ENCODE data around the gene IRS2. TPM values are rescaled to one million over a fixed set of nuclear protein-coding genes. Genes with fewer than 3 reads are reported as not detected.

IRS2 gene
- total and polyA plus RNA-seq, 2 of the 8 experiments (the other 6 are each of a cell fraction or from before 2014, with no cell fraction given), result 2.6 to 17.0 TPM

GRCh38 chr13:109756778-109757177 is 29.6 kb downstream of the IRS2 start:
- H3K79me2 ChIP-seq (ENCODE audit: control insufficient read depth in 1 of 2, insufficient read depth in 2 of 2, low read length in 2 of 2), result peaks cover 0 to 35% of the 10 kb centered on the region in 2 experiments; a peak in 2 of 4 replicates
- no peak overlapping the region for H3K4me2 ChIP-seq (ENCODE audit: insufficient read depth in 1 of 2, low read depth in 2 of 2, low read length in 2 of 2)
- H3K23me2 ChIP-seq (ENCODE audit: low read depth, low read length), result no peaks in the 10 kb centered on the region
- H3K4me3 ChIP-seq (ENCODE audit: extremely low read depth in 1 of 4, insufficient read depth in 2 of 4, low read depth in 3 of 4, low read length in 4 of 4), result no peak overlapping the region
- no peak overlapping the region for H3K4ac ChIP-seq (replicated peaks; ENCODE audit: insufficient read length, low read depth, low read length)
- H3K27me3 ChIP-seq (replicated peaks in 1 of 4; ENCODE audit: control insufficient read depth in 3 of 4, extremely low read depth in 1 of 4, insufficient read depth in 3 of 4, low read length in 3 of 4), result no peaks in the 10 kb centered on the region
- H2BK5ac ChIP-seq (ENCODE audit: low read depth, low read length), result no peak overlapping the region
- H3K18ac ChIP-seq (ENCODE audit: extremely low read depth, low read length), result no peak overlapping the region
- H2AFZ ChIP-seq (ENCODE audit: low read length), result no peak overlapping the region
- no peaks in the 10 kb centered on the region for H3K9me3 ChIP-seq (ENCODE audit: insufficient read depth in 2 of 2, low read depth in 1 of 2, low read length in 1 of 2)
- no peak for FAIRE-seq
- no peak overlapping the region for H3K14ac ChIP-seq (ENCODE audit: insufficient read length)
- no peak overlapping the region for H4K8ac ChIP-seq (ENCODE audit: extremely low read depth, insufficient read depth, low read length)
- H3K79me1 ChIP-seq (ENCODE audit: low read depth, low read length), result peaks cover 5% of the 10 kb centered on the region
- H2BK120ac ChIP-seq (replicated peaks; ENCODE audit: low read depth, low read length), result no peak overlapping the region
- H2AK5ac ChIP-seq (ENCODE audit: low read depth, low read length), result no peak overlapping the region
- no peak overlapping the region for H3K56ac ChIP-seq (replicated peaks; ENCODE audit: insufficient read length, low read depth, low read length)
- no peak overlapping the region for H4K5ac ChIP-seq (ENCODE audit: insufficient read length, low read depth, low read length)
- CTCF ChIA-PET (ENCODE audit: partially characterized antibody), result interaction anchor here (1.3 kb wide), 1 partner anchor 58 kb away, joined by 3 read pairs; no protein-coding TSS in a partner anchor
- 82% methylated on average over 5 of the region's 5 CpGs; no CpG with 5 or more reads in 1 of the 2 experiments for WGBS, 2 experiments (ENCODE audit: extremely low coverage in 1 of 2, insufficient coverage in 1 of 2, insufficient read length in 1 of 2, insufficient replicate concordance in 2 of 2, low coverage in 1 of 2, low lambda C conversion rate in 2 of 2, missing lambda C conversion rate in 1 of 2)
- no peak overlapping the region for H2BK15ac ChIP-seq (ENCODE audit: low read length)
- H3K9ac ChIP-seq (replicated peaks in 1 of 4; ENCODE audit: extremely low read depth in 1 of 4, low read depth in 3 of 4, low read length in 3 of 4), result no peak overlapping the region
- no peak overlapping the region for H3K27ac ChIP-seq (ENCODE audit: low read depth, low read length)
- H3K4me1 ChIP-seq (replicated peaks in 1 of 4; ENCODE audit: control insufficient read depth in 3 of 4, insufficient read depth in 4 of 4, low read length in 3 of 4), result peaks cover 0 to 5% (median 0%) of the 10 kb centered on the region in 4 experiments; a peak in 2 of 7 replicates
- peaks cover 6 to 7% of the 10 kb centered on the region in 2 experiments for H4K20me1 ChIP-seq (replicated peaks in 1 of 2; ENCODE audit: control insufficient read depth in 1 of 2, insufficient read depth in 2 of 2, low read length in 2 of 2)
- no peak overlapping the region for H2BK20ac ChIP-seq (ENCODE audit: low read length)
- H3K23ac ChIP-seq (ENCODE audit: insufficient read length), result no peak overlapping the region
- H2BK12ac ChIP-seq (ENCODE audit: low read depth, low read length), result no peak overlapping the region
- H4K91ac ChIP-seq (replicated peaks; ENCODE audit: insufficient read length, low read length), result no peak overlapping the region
- POLR2A ChIA-PET (ENCODE audit: partially characterized antibody), result no interaction called here
- H3K36me3 ChIP-seq (ENCODE audit: control insufficient read depth in 2 of 4, insufficient read depth in 4 of 4, low read length in 3 of 4), result peaks cover 0 to 17% (median 6%) of the 10 kb centered on the region in 4 experiments; a peak in 6 of 8 replicates
- DNase-seq (ENCODE audit: low read depth in 1 of 2, low spot score in 2 of 2), result no peak
- TF ChIP-seq ASH2L (IDR thresholded peaks at IDR 0.05; ENCODE audit: low read length) (no peak), BCL11A (IDR thresholded peaks at IDR 0.05; ENCODE audit: low read depth in 2 of 2, low read length in 2 of 2) (no peak), TEAD4 (IDR thresholded peaks at IDR 0.05; ENCODE audit: low read depth, low read length) (no peak), TAF1 (IDR thresholded peaks at IDR 0.05; ENCODE audit: low read depth, low read length) (no peak), MAFK (IDR thresholded peaks at IDR 0.05; ENCODE audit: low read depth, low read length) (no peak), SP2 (IDR thresholded peaks at IDR 0.05; ENCODE audit: low read length) (no peak), YY1 (IDR thresholded peaks at IDR 0.05; ENCODE audit: low read depth, low read length) (no peak), POU5F1 (IDR thresholded peaks at IDR 0.05; ENCODE audit: low read depth, low read length) (no peak), EGR1 (IDR thresholded peaks at IDR 0.05; ENCODE audit: borderline replicate concordance, low read depth, low read length) (no peak), ATF3 (IDR thresholded peaks at IDR 0.05; ENCODE audit: insufficient read depth, low read depth, low read length) (no peak), RXRA (IDR thresholded peaks at IDR 0.05; ENCODE audit: insufficient read depth, low read depth, low read length) (no peak), CTCF (IDR thresholded peaks at IDR 0.05; ENCODE audit: control extremely low read depth in 1 of 3, insufficient read depth in 1 of 3, low read depth in 1 of 3, low read length in 3 of 3) (no peak)

All from H1 (cell line).